M059J (cell line): ENCODE results near the gene DNAJB1. TPM values are rescaled to one million over a fixed set of nuclear protein-coding genes. Genes with fewer than 3 reads are reported as not detected.
A peak's percentile ranks its signal among the peaks of the same experiment; 100 is the strongest.
"Not testable (repeated sequence)": the region's sequence is repeated elsewhere in the genome, so short reads cannot be mapped to it uniquely, and the experiment has no call there.

Experiments used
- DNase-seq: peaks from one replicate; pipeline ENCODE4 v3.0.0-alpha.2; 2012; ENCODE audit warnings: low read depth
- total RNA-seq: library from RNA; depleted of rRNA; stranded (reverse); fragments of >200 nt; shearing (Covaris generic); gene quantifications from 2 replicates; pipeline ENCODE4 v1.2.3, GENCODE V29; 2014

DNAJB1 gene
- total RNA-seq, 1 experiment from 2014 or later = 138 TPM

GRCh38 chr19:14520543-14520942, 2.3 kb upstream of the DNAJB1 start:
- DNase-seq = no peak

GRCh38 chr19:14519860-14520407, 1.7 kb upstream of the DNAJB1 start:
- peak; percentile 98 for DNase-seq

- no peak for DNase-seq
These were observed 1.2 kb upstream of the DNAJB1 start for GRCh38 chr19:14519245-14519859.

GRCh38 chr19:14517446-14517839, 754 bp downstream of the DNAJB1 start:
- peak; percentile 31 for DNase-seq

GRCh38 chr19:14516746-14517438, 1.3 kb downstream of the DNAJB1 start:
- DNase-seq = no peak

GRCh38 chr19:14516048-14516534, 2.1 kb downstream of the DNAJB1 start:
- no peak for DNase-seq

GRCh38 chr19:14515501-14516047, 2.6 kb downstream of the DNAJB1 start:
- no peak for DNase-seq

- no peak for DNase-seq
These were observed 3.9 kb downstream of the DNAJB1 start for GRCh38 chr19:14514215-14514863.

GRCh38 chr19:14512406-14512961, 5.7 kb downstream of the DNAJB1 start:
- no peak for DNase-seq

- DNase-seq = peak; percentile 37
These were observed 7.0 kb downstream of the DNAJB1 start for GRCh38 chr19:14511229-14511593.

GRCh38 chr19:14510311-14511228, 7.6 kb downstream of the DNAJB1 start:
- DNase-seq = peak; percentile 77

GRCh38 chr19:14507704-14508542, 10.3 kb downstream of the DNAJB1 start:
- DNase-seq = peak; percentile 97

- peak; percentile 82 for DNase-seq
These were observed 12.5 kb downstream of the DNAJB1 start for GRCh38 chr19:14505488-14506239.

GRCh38 chr19:14504575-14504974, 13.6 kb downstream of the DNAJB1 start:
- DNase-seq = not testable (repeated sequence)

- no peak for DNase-seq
These were observed 14.9 kb downstream of the DNAJB1 start for GRCh38 chr19:14503285-14503684.

- peak; percentile 68 for DNase-seq
These were observed 15.7 kb downstream of the DNAJB1 start for GRCh38 chr19:14502334-14503092.

GRCh38 chr19:14497228-14497921, 20.8 kb downstream of the DNAJB1 start:
- DNase-seq = no peak

- DNase-seq = no peak
These were observed 21.4 kb downstream of the DNAJB1 start for GRCh38 chr19:14496834-14497227.
